Measurements from ENCODE around the gene ATP1A1.

The ATP1A1 gene

GRCh38 chr1:116372651-116373430 lies at the start of gene ATP1A1:
Gene ATP1A1 (plus strand): TSS chr1:116373244. CDS start chr1:116373512, 268 bp downstream.
- Histone ChIP-seq H3K4me3 (ENCODE audit: low read depth, low read length) (peak within 1 kb of the TSS; percentile 73), H3K4me1 (ENCODE audit: control insufficient read depth, insufficient read depth, low read length) (peaks cover 16% of the 10 kb centered on the region), H3K9me3 (ENCODE audit: control insufficient read depth, insufficient read depth, low read depth, low read length) (no peaks in the 10 kb centered on the region), H3K27ac (ENCODE audit: extremely low read depth, low read depth, low read length) (peak within 1 kb of the TSS; percentile 80), H3K36me3 (ENCODE audit: control insufficient read depth in 2 of 2, insufficient read depth in 1 of 2, low read length in 2 of 2) (no peaks in the 10 kb centered on the region)
- CTCF ChIA-PET = interaction anchor here (0.6 to 1.1 kb wide), 4 partner anchors 49 to 233 kb away, joined by 3 read pairs; no protein-coding TSS in a partner anchor
- POLR2A ChIA-PET = interaction anchor here (1.0 to 1.8 kb wide), 5 partner anchors 9 to 46 kb away, joined by 3 to 5 read pairs (median 4); no protein-coding TSS in a partner anchor
- TF ChIP-seq ZNF558 (tag by site-specific recombination; IDR thresholded peaks at IDR 0.05) (no peak), ZBTB49 (tag by site-specific recombination; IDR thresholded peaks at IDR 0.05; ENCODE audit: low read depth) (no peak), YY2 (tag by site-specific recombination; IDR thresholded peaks at IDR 0.05) (no peak), ATF2 (tag by site-specific recombination; IDR thresholded peaks at IDR 0.05; ENCODE audit: low read depth) (no peak), ZNF621 (tag by site-specific recombination; IDR thresholded peaks at IDR 0.05) (no peak), ZBTB7A (tag by site-specific recombination; IDR thresholded peaks at IDR 0.05; ENCODE audit: low read depth) (no peak), ZFP37 (tag by site-specific recombination; IDR thresholded peaks at IDR 0.05) (peak; percentile 42; the same call in 1 of the 2 replicates), ZNF488 (tag by site-specific recombination; IDR thresholded peaks at IDR 0.05) (no peak), ZBTB1 (tag by site-specific recombination; IDR thresholded peaks at IDR 0.05) (no peak), TRIM28 (IDR thresholded peaks at IDR 0.05; ENCODE audit: borderline replicate concordance, low read length) (peak; percentile 87; the same call in 1 of the 2 replicates), ZNF629 (tag by site-specific recombination; IDR thresholded peaks at IDR 0.05) (no peak), ZNF843 (tag by site-specific recombination; IDR thresholded peaks at IDR 0.05) (peak; percentile 64), ZNF561 (tag by site-specific recombination; IDR thresholded peaks at IDR 0.05; ENCODE audit: borderline replicate concordance) (no peak), ZNF518A (tag by site-specific recombination; conservative IDR thresholded peaks at IDR 0.05; ENCODE audit: low read depth) (0 out of 2 replicates have a peak, but pooled peaks have one; percentile 18), MEIS1 (CRISPR knock-in tag; IDR thresholded peaks at IDR 0.05; ENCODE audit: borderline replicate concordance) (no peak), ZNF791 (tag by site-specific recombination; IDR thresholded peaks at IDR 0.05) (no peak), ZNF416 (tag by site-specific recombination; IDR thresholded peaks at IDR 0.05) (no peak), ZSCAN4 (tag by site-specific recombination; IDR thresholded peaks at IDR 0.05) (no peak), KLF7 (tag by site-specific recombination; IDR thresholded peaks at IDR 0.05; ENCODE audit: borderline replicate concordance) (peak; percentile 72; the same call in 1 of the 2 replicates), MZF1 (tag by site-specific recombination; IDR thresholded peaks at IDR 0.05; ENCODE audit: borderline replicate concordance) (no peak), ELK4 (IDR thresholded peaks at IDR 0.05; ENCODE audit: borderline replicate concordance, low read depth, low read length) (no peak), ZNF654 (tag by site-specific recombination; IDR thresholded peaks at IDR 0.05; ENCODE audit: low read depth) (no peak), ZBTB20 (tag by site-specific recombination; IDR thresholded peaks at IDR 0.05) (peak; percentile 68; the same call in 1 of the 2 replicates), GLIS2 (tag by site-specific recombination; IDR thresholded peaks at IDR 0.05) (peak; percentile 92)
